Muscle of leg (tissue), 11 donors: ENCODE measurements around the gene ANXA6. TPM values are rescaled to one million over a fixed set of nuclear protein-coding genes. Genes with fewer than 3 reads are reported as not detected.

Source experiments
- DNase-seq: peaks from one replicate; pipeline ENCODE4 v3.0.0; 2013
- H3K27ac ChIP-seq: one replicate; pipeline ENCODE4 v1.5.1; 2013; ENCODE audit warnings: mild to moderate bottlenecking, low read length, control low read depth
- H3K27me3 ChIP-seq: one replicate; pipeline ENCODE4 v1.6.1; 2013; ENCODE audit warnings: low read length; ENCODE audit not compliant: control insufficient read depth, insufficient read depth
- H3K36me3 ChIP-seq: one replicate; pipeline ENCODE4 v1.6.1; 2013; ENCODE audit warnings: low read length; ENCODE audit not compliant: control insufficient read depth, insufficient read depth
- H3K4me1 ChIP-seq: one replicate; pipeline ENCODE4 v1.6.1; 2013; ENCODE audit warnings: low read length; ENCODE audit not compliant: control insufficient read depth, insufficient read depth
- H3K4me3 ChIP-seq: one replicate; pipeline ENCODE4 v1.5.1; 2013; ENCODE audit warnings: low read length, control low read depth
- H3K9me3 ChIP-seq: replicated peaks from 2 replicates; pipeline ENCODE4 v1.6.1; 2013; ENCODE audit warnings: low read depth, low read length; ENCODE audit not compliant: control insufficient read depth
- WGBS: methylation state at CpG from one replicate; pipeline ENCODE4 v1.1.5; 2013; ENCODE audit warnings: missing lambda C conversion rate; ENCODE audit not compliant: insufficient coverage; 5-methylcytosine and 5-hydroxymethylcytosine counted together
- polyA plus RNA-seq, 8 donors: library from polyadenylated mRNA; unstranded; fragments of 120-200 nt; gene quantifications; one replicate each; pipeline versions ENCODE4 v1.2.1 to v1.2.3, GENCODE V29; 2013; ENCODE audit warnings: inconsistent platforms in 1 of 8, low replicate concordance in 1 of 8; ENCODE audit not compliant: insufficient read length in 8 of 8, insufficient read depth in 1 of 8
- total RNA-seq: library from RNA; stranded (reverse); fragments of 120-200 nt; gene quantifications from one replicate; pipeline ENCODE4 v1.2.4, GENCODE V29; 2013

ANXA6 gene
- total and polyA plus RNA-seq, 9 donors, result 335 to 439 (median 391) TPM

GRCh38 chr5:151196556-151197290 is 39.1 kb upstream of the ANXA6 start:
- Histone ChIP-seq H3K9me3 (no peaks in the 10 kb centered on the region), H3K36me3 (peaks cover 10% of the 10 kb centered on the region), H3K4me3 (no peak overlapping the region), H3K27ac (no peak overlapping the region), H3K27me3 (no peaks in the 10 kb centered on the region), H3K4me1 (no peaks in the 10 kb centered on the region)
- WGBS, result 75% methylated on average over 4 of the region's 5 CpGs
- peak; percentile 23 for DNase-seq

GRCh38 chr5:151195622-151196021 is 38.0 kb upstream of the ANXA6 start:
- Histone ChIP-seq H3K36me3 (peaks cover 3% of the 10 kb centered on the region), H3K27me3 (no peaks in the 10 kb centered on the region), H3K9me3 (no peaks in the 10 kb centered on the region), H3K4me1 (no peaks in the 10 kb centered on the region), H3K4me3 (no peak overlapping the region), H3K27ac (no peak overlapping the region)
- no CpG with 5 or more reads among the region's 5 CpGs for WGBS
- DNase-seq, result no peak

- Histone ChIP-seq H3K4me3 (no peak overlapping the region), H3K27me3 (no peaks in the 10 kb centered on the region), H3K36me3 (peaks cover 3% of the 10 kb centered on the region), H3K27ac (no peak overlapping the region), H3K4me1 (no peaks in the 10 kb centered on the region), H3K9me3 (peaks cover 11% of the 10 kb centered on the region)
- no peak for DNase-seq
These were observed 35.0 kb upstream of the ANXA6 start for GRCh38 chr5:151192626-151193025.

DNA sequence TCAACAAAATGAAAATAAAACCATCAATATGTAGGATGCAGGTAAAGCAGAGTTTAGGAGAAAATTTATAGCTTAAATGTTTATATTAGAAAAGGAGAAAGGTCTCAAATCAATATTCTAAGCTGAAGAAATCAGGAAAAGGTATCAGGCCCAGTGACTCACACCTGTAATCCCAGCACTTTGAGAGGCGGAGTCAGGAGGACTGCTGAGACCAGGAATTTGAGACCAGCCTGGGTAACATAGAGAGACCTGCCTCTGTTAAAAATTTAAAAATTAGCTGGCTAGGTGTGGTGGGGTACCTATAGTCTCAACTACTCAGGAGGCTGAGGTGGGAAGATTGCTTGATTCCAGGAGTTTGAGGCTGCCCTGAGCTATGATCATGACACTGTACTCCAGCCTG is 34.1 kb upstream of the ANXA6 start:
- WGBS, result no CpG with 5 or more reads among the region's 1 CpG
- H3K9me3 ChIP-seq, result peaks cover 11% of the 10 kb centered on the region
- H3K27me3 ChIP-seq, result no peaks in the 10 kb centered on the region
- no peak overlapping the region for H3K27ac ChIP-seq
- peaks cover under 1% of the 10 kb centered on the region for H3K36me3 ChIP-seq
- no peak overlapping the region for H3K4me3 ChIP-seq
- H3K4me1 ChIP-seq, result no peaks in the 10 kb centered on the region
- no peak for DNase-seq

DNA sequence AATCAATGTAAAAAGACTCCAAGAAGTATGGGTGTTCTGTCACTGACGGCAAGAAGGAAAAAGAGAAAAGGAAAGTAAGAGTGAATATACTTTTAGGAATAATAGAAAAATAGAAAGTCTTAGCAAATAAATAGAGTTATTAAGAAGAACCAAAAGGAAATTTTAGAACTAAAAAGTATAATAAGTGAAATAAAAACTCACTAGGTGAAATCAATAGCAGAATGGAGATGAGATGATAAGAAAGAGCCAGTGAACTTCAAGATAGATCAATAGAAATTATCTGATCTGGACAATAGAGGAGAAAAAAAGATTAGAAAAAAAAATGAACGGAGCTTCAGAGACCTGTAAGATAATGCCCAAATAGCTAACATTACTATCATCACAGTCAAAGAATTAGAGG is 31.6 kb upstream of the ANXA6 start:
- DNase-seq, result no peak
- WGBS, result no CpG with 5 or more reads among the region's 2 CpGs
- no peak overlapping the region for H3K4me3 ChIP-seq
- H3K27ac ChIP-seq, result no peak overlapping the region
- H3K4me1 ChIP-seq, result peaks cover 11% of the 10 kb centered on the region
- peaks cover 11% of the 10 kb centered on the region for H3K9me3 ChIP-seq
- peaks cover 3% of the 10 kb centered on the region for H3K36me3 ChIP-seq
- H3K27me3 ChIP-seq, result no peaks in the 10 kb centered on the region

DNA sequence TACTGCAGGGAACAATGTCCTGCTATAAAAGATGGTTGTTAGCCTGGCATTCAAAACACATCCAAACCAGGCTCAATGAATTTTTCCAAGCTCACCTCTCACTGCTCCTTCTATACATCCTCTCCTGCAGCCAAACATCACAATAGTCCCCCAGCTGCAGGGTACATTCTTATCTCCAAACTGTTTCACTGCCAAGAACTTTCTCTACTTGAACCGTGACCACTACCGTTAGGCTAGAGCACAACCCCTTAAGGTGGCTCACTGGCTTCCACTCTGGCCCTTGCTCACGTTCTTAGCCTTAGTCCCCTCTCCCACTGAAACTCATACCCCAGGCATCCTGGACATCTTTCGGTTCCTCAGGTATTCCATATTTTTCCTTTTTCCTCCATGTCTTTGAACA is 29.0 kb upstream of the ANXA6 start:
- no peak for DNase-seq
- Histone ChIP-seq H3K4me1 (peaks cover 33% of the 10 kb centered on the region), H3K27me3 (no peaks in the 10 kb centered on the region), H3K4me3 (no peak overlapping the region), H3K27ac (no peak overlapping the region), H3K9me3 (peaks cover 11% of the 10 kb centered on the region), H3K36me3 (peaks cover 7% of the 10 kb centered on the region)
- 76% methylated on average over 4 of the region's 4 CpGs for WGBS

- DNase-seq, result no peak
- H3K27me3 ChIP-seq, result no peaks in the 10 kb centered on the region
- peaks cover 33% of the 10 kb centered on the region for H3K4me1 ChIP-seq
- H3K27ac ChIP-seq, result no peak overlapping the region
- peaks cover 7% of the 10 kb centered on the region for H3K36me3 ChIP-seq
- WGBS, result no CpG with 5 or more reads among the region's 5 CpGs
- no peak overlapping the region for H3K4me3 ChIP-seq
- H3K9me3 ChIP-seq, result peaks cover 11% of the 10 kb centered on the region
These were observed 28.5 kb upstream of the ANXA6 start for GRCh38 chr5:151186052-151186451.

DNA sequence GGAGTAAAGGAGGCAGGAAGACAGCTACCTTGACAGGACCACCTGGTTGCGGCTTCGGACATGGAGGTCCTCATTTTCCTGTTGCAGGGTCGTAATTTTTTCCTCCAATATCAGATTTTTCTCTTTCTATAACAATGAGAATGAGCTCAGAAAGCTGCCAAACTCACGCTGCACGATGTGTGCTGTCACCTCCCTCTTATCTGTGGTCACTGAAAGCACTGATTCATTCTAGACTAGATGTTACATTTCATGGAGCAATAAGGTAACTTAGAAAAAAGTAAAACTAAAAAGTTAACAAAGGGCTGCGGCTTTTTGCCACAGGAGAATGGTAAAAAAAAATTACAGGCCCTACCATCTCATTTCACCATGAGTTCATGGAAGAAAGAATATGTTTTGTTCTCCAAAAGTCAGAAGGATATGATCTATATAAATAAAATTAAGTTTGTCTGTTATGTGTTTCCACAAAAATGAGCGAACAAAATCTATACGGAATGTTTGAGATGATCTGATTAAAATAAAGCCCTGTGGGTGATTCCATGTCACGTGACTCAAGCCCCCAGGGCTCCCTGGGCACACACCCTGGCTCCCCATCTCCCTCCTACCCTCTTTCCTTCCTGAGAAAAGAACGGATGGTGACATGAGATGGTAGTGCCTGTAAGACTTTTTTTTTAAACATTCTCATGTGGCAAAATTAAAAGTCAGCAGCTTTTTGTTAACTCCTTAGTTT is 26.9 kb upstream of the ANXA6 start:
- Histone ChIP-seq H3K36me3 (peaks cover 10% of the 10 kb centered on the region), H3K9me3 (peaks cover 7% of the 10 kb centered on the region), H3K27me3 (no peaks in the 10 kb centered on the region), H3K4me1 (peaks cover 35% of the 10 kb centered on the region), H3K27ac (peak overlapping the region; percentile 32), H3K4me3 (no peak overlapping the region)
- DNase-seq, result no peak
- WGBS, result no CpG with 5 or more reads among the region's 10 CpGs

GRCh38 chr5:151183456-151184245 is 26.1 kb upstream of the ANXA6 start:
- peak overlapping the region; percentile 78 for H3K27ac ChIP-seq
- peak; percentile 75 for DNase-seq
- peaks cover 10% of the 10 kb centered on the region for H3K36me3 ChIP-seq
- 58% methylated on average over 4 of the region's 7 CpGs for WGBS
- H3K4me3 ChIP-seq, result no peak overlapping the region
- H3K27me3 ChIP-seq, result no peaks in the 10 kb centered on the region
- H3K9me3 ChIP-seq, result peaks cover under 1% of the 10 kb centered on the region
- peaks cover 41% of the 10 kb centered on the region for H3K4me1 ChIP-seq

DNA sequence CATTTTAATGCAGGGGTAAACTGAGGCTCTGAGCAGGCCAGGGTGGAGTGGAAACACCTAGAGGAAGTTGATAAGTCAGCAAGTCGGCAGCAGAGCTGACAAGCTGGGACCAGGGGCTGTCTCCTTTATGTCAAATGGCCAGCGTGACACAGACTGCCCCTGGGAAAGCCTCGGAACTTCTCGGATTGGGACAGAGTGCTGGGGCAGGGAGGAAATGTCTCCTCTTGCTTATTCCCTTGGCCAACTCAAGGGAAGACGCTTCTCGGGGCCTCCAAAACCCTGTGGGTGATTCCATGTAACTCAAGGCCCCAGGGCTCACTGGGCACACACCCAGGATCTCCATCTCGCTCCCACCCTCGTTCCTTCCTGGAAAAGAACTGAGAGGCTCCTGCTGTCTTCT is 25.4 kb upstream of the ANXA6 start:
- Histone ChIP-seq H3K27ac (peak overlapping the region; percentile 78), H3K4me3 (no peak overlapping the region), H3K9me3 (no peaks in the 10 kb centered on the region), H3K4me1 (peaks cover 44% of the 10 kb centered on the region), H3K27me3 (no peaks in the 10 kb centered on the region), H3K36me3 (peaks cover 10% of the 10 kb centered on the region)
- no peak for DNase-seq
- WGBS, result 68% methylated on average over 4 of the region's 8 CpGs
